ENCODE data around the gene RNFT1. TPM values are rescaled to one million over a fixed set of nuclear protein-coding genes. Genes with fewer than 3 reads are reported as not detected.
"Not testable (repeated sequence)": the region's sequence is repeated elsewhere in the genome, so short reads cannot be mapped to it uniquely, and the experiment has no call there.

The RNFT1 gene
- polyA plus RNA-seq, 1 donor from 2014 or later, result 101 TPM

DNA sequence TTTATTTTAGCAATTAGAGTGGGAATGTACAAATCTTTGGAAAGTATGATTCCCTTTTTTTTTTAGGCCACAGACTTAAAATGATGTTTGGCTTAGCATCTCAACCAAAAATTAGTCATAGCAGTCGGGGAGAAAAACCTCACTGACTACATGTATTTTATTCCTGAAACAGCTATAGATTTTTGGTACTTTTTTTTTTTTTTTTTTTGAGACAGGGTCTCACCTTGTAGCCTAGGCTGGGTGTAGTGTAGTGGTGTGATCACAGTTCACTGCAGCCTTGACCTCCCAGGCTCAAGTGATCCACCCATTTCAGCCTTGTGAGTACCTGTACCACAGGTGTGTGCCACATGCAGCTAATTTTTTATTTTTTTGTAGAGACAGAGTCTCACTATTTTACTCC lies 23.4 kb downstream of the RNFT1 start:
- no peak for TF ChIP-seq EP300 (conservative IDR thresholded peaks at IDR 0.05; ENCODE audit: poor library complexity, severe bottlenecking)
- no peak for TF ChIP-seq SMC3 (conservative IDR thresholded peaks at IDR 0.05; ENCODE audit: poor library complexity)
- no peak for TF ChIP-seq TAF1 (IDR thresholded peaks at IDR 0.05; ENCODE audit: low read depth)
- TF ChIP-seq POLR2AphosphoS5 (IDR thresholded peaks at IDR 0.05), result no peak
- TF ChIP-seq, protein P1, sequence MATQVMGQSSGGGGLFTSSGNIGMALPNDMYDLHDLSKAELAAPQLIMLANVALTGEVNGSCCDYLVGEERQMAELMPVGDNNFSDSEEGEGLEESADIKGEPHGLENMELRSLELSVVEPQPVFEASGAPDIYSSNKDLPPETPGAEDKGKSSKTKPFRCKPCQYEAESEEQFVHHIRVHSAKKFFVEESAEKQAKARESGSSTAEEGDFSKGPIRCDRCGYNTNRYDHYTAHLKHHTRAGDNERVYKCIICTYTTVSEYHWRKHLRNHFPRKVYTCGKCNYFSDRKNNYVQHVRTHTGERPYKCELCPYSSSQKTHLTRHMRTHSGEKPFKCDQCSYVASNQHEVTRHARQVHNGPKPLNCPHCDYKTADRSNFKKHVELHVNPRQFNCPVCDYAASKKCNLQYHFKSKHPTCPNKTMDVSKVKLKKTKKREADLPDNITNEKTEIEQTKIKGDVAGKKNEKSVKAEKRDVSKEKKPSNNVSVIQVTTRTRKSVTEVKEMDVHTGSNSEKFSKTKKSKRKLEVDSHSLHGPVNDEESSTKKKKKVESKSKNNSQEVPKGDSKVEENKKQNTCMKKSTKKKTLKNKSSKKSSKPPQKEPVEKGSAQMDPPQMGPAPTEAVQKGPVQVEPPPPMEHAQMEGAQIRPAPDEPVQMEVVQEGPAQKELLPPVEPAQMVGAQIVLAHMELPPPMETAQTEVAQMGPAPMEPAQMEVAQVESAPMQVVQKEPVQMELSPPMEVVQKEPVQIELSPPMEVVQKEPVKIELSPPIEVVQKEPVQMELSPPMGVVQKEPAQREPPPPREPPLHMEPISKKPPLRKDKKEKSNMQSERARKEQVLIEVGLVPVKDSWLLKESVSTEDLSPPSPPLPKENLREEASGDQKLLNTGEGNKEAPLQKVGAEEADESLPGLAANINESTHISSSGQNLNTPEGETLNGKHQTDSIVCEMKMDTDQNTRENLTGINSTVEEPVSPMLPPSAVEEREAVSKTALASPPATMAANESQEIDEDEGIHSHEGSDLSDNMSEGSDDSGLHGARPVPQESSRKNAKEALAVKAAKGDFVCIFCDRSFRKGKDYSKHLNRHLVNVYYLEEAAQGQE (IDR thresholded peaks at IDR 0.05; ENCODE audit: borderline replicate concordance), result no peak
- no peak for TF ChIP-seq MXI1 (conservative IDR thresholded peaks at IDR 0.05; ENCODE audit: poor library complexity, severe bottlenecking)
- no peak for TF ChIP-seq RAD21 (conservative IDR thresholded peaks at IDR 0.05)
- no peak for TF ChIP-seq EZH2 (IDR thresholded peaks at IDR 0.05; ENCODE audit: borderline replicate concordance, insufficient read depth, low read length, poor library complexity, severe bottlenecking)
- TF ChIP-seq, protein P2, sequence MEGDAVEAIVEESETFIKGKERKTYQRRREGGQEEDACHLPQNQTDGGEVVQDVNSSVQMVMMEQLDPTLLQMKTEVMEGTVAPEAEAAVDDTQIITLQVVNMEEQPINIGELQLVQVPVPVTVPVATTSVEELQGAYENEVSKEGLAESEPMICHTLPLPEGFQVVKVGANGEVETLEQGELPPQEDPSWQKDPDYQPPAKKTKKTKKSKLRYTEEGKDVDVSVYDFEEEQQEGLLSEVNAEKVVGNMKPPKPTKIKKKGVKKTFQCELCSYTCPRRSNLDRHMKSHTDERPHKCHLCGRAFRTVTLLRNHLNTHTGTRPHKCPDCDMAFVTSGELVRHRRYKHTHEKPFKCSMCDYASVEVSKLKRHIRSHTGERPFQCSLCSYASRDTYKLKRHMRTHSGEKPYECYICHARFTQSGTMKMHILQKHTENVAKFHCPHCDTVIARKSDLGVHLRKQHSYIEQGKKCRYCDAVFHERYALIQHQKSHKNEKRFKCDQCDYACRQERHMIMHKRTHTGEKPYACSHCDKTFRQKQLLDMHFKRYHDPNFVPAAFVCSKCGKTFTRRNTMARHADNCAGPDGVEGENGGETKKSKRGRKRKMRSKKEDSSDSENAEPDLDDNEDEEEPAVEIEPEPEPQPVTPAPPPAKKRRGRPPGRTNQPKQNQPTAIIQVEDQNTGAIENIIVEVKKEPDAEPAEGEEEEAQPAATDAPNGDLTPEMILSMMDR (IDR thresholded peaks at IDR 0.05; ENCODE audit: poor library complexity, severe bottlenecking), result no peak
- H3K27ac ChIP-seq (ENCODE audit: low read length), result no peak overlapping the region
- no peak overlapping the region for H3K9ac ChIP-seq (ENCODE audit: low read length)
- H3K4me2 ChIP-seq (ENCODE audit: low read length), result no peak overlapping the region
- no peak overlapping the region for H3K4me3 ChIP-seq (ENCODE audit: low read length)
- H4K20me1 ChIP-seq (ENCODE audit: insufficient read depth), result no peaks in the 10 kb centered on the region
- no peaks in the 10 kb centered on the region for H3K27me3 ChIP-seq (ENCODE audit: insufficient read depth, low read depth, low read length)
- no peaks in the 10 kb centered on the region for H3K79me2 ChIP-seq (replicated peaks; ENCODE audit: insufficient read depth, low read length)
- H2AFZ ChIP-seq (ENCODE audit: low read depth, low read length), result no peak overlapping the region
- no peaks in the 10 kb centered on the region for H3K9me3 ChIP-seq (ENCODE audit: low read length)
- no peaks in the 10 kb centered on the region for H3K36me3 ChIP-seq (ENCODE audit: insufficient read depth, low read length)
- H3F3A ChIP-seq (ENCODE audit: insufficient read depth, low read length, poor library complexity, severe bottlenecking), result no peaks in the 10 kb centered on the region
- no peaks in the 10 kb centered on the region for H3K9me2 ChIP-seq (ENCODE audit: insufficient read depth, low read length)

DNA sequence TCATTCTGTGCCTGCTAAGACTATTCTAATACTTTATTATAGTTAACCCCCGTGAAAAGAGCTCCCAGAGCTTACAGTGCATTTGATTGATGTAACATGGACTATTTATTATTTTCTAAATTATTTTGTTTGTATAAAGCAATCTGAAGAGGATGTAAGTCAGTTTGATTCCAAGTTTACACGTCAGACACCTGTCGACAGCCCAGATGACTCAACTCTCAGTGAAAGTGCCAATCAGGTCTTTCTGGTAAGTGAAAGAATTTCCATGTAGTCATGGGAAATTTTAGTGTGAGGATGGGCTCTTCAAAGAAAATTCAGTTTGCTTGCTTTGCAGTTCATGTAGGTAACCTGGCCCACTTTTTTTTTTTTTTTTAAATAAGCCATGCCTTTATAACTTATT lies 23.8 kb downstream of the RNFT1 start:
- not testable (repeated sequence) for H3K9ac ChIP-seq (ENCODE audit: low read length); H2AFZ ChIP-seq (ENCODE audit: low read depth, low read length); H3F3A ChIP-seq (ENCODE audit: insufficient read depth, low read length, poor library complexity, severe bottlenecking); H4K20me1 ChIP-seq (ENCODE audit: insufficient read depth); H3K79me2 ChIP-seq (replicated peaks; ENCODE audit: insufficient read depth, low read length); H3K4me2 ChIP-seq (ENCODE audit: low read length); H3K4me3 ChIP-seq (ENCODE audit: low read length); H3K27me3 ChIP-seq (ENCODE audit: insufficient read depth, low read depth, low read length); H3K9me3 ChIP-seq (ENCODE audit: low read length); H3K36me3 ChIP-seq (ENCODE audit: insufficient read depth, low read length); H3K27ac ChIP-seq (ENCODE audit: low read length); H3K9me2 ChIP-seq (ENCODE audit: insufficient read depth, low read length)

DNA sequence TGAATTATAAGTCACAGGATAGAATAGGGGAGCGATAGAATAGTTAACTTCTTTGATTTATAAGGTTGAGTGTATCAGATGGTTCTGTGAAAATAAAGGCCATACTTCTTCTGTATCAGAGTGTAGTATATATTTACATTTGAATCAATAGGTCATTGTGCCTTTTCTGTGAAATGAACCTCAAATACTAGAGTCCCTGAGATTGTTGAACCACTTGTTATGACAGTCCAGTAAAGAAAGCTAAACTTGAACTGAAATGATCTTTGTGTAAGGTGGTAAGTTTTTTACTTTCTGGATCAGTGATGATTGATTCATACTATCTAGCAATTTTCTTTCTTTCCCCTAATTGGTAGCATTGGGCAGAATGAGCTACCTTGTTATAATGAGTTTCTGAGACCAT lies 31.2 kb downstream of the RNFT1 start:
- H3K9me2 ChIP-seq (ENCODE audit: insufficient read depth, low read length); H3K27me3 ChIP-seq (ENCODE audit: insufficient read depth, low read depth, low read length); H3F3A ChIP-seq (ENCODE audit: insufficient read depth, low read length, poor library complexity, severe bottlenecking); H3K4me2 ChIP-seq (ENCODE audit: low read length); H3K9me3 ChIP-seq (ENCODE audit: low read length); H2AFZ ChIP-seq (ENCODE audit: low read depth, low read length); H3K36me3 ChIP-seq (ENCODE audit: insufficient read depth, low read length); H3K79me2 ChIP-seq (replicated peaks; ENCODE audit: insufficient read depth, low read length); H3K4me3 ChIP-seq (ENCODE audit: low read length); H3K27ac ChIP-seq (ENCODE audit: low read length); H4K20me1 ChIP-seq (ENCODE audit: insufficient read depth); H3K9ac ChIP-seq (ENCODE audit: low read length): not testable (repeated sequence)

DNA sequence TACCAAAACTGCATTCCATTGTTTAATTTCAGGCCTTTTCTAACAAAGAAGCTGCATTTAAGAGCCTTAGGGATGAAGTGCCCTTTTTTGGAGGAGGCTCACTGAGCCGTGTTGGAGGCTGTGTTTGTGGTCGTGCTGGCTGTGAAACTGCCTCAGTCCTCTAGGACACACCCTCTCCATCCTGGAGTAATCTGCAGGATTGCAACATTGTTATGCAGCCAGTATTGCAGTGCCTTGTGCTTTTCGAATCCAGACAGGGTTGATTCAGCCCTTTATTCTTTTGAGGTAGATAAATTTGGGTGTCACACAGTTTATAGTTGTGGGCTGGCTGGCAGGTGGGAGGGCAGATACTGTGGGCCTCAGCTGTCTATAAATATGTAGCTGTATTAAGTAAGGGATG lies 33.8 kb downstream of the RNFT1 start:
- H3K9ac ChIP-seq (ENCODE audit: low read length); H3K4me3 ChIP-seq (ENCODE audit: low read length); H3K36me3 ChIP-seq (ENCODE audit: insufficient read depth, low read length); H3K79me2 ChIP-seq (replicated peaks; ENCODE audit: insufficient read depth, low read length); H3K4me2 ChIP-seq (ENCODE audit: low read length); H2AFZ ChIP-seq (ENCODE audit: low read depth, low read length); H3K9me3 ChIP-seq (ENCODE audit: low read length); H3K27ac ChIP-seq (ENCODE audit: low read length); H4K20me1 ChIP-seq (ENCODE audit: insufficient read depth); H3F3A ChIP-seq (ENCODE audit: insufficient read depth, low read length, poor library complexity, severe bottlenecking); H3K27me3 ChIP-seq (ENCODE audit: insufficient read depth, low read depth, low read length); H3K9me2 ChIP-seq (ENCODE audit: insufficient read depth, low read length): not testable (repeated sequence)

DNA sequence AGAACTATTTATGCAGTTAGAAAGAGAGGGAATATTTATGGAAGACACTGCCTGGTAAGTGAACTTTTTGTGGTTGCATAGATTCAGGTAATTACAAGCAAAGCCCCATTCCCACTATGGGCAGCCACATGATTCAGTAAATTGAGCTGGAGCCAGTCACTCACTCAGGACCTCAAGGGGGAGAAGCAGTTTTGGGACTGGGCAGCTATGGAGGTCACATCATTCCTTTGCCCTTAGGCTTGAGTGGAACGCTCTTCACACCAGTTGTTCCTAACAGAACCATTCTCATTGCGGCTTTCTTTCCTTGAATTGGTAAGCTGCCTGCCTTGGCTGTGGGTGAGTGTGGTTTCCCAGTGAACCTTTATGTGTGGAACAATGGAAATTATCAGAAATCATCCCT lies 34.4 kb downstream of the RNFT1 start:
- not testable (repeated sequence) for H3K4me2 ChIP-seq (ENCODE audit: low read length); H4K20me1 ChIP-seq (ENCODE audit: insufficient read depth); H3K27me3 ChIP-seq (ENCODE audit: insufficient read depth, low read depth, low read length); H3K27ac ChIP-seq (ENCODE audit: low read length); H2AFZ ChIP-seq (ENCODE audit: low read depth, low read length); H3K9me2 ChIP-seq (ENCODE audit: insufficient read depth, low read length); H3K9ac ChIP-seq (ENCODE audit: low read length); H3F3A ChIP-seq (ENCODE audit: insufficient read depth, low read length, poor library complexity, severe bottlenecking); H3K4me3 ChIP-seq (ENCODE audit: low read length); H3K36me3 ChIP-seq (ENCODE audit: insufficient read depth, low read length); H3K9me3 ChIP-seq (ENCODE audit: low read length); H3K79me2 ChIP-seq (replicated peaks; ENCODE audit: insufficient read depth, low read length)

Measured in neural cell (in vitro differentiated cells).